Mesenchymal stem cell (in vitro differentiated cells and primary cell): ENCODE data around the gene HNF1B. TPM values are rescaled to one million over a fixed set of nuclear protein-coding genes. Genes with fewer than 3 reads are reported as not detected.

Experiments
- DNase-seq: peaks from one replicate; pipeline ENCODE4 v3.0.0-alpha.2; 2013
- H2AFZ ChIP-seq: one replicate; pipeline ENCODE4 v1.6.1; 2013; ENCODE audit warnings: low read depth, mild to moderate bottlenecking, control low read depth, inconsistent platforms, low read length, moderate library complexity
- H2AK5ac ChIP-seq: 2 replicates; pipeline ENCODE4 v1.6.1; 2013; ENCODE audit warnings: low read length, moderate library complexity, mild to moderate bottlenecking, inconsistent platforms; ENCODE audit not compliant: severe bottlenecking
- H2BK120ac ChIP-seq: one replicate; pipeline ENCODE4 v1.6.1; 2013; ENCODE audit warnings: low read depth, mild to moderate bottlenecking, inconsistent platforms, low read length, moderate library complexity
- H2BK12ac ChIP-seq, 2 experiments: one replicate each; pipeline ENCODE4 v1.6.1; 2013; ENCODE audit warnings: inconsistent platforms in 2 of 2, low read length in 2 of 2, mild to moderate bottlenecking in 2 of 2, moderate library complexity in 2 of 2, control low read depth in 1 of 2
- H2BK15ac ChIP-seq: one replicate; pipeline ENCODE4 v1.6.1; 2013; ENCODE audit warnings: mild to moderate bottlenecking, low read depth, inconsistent platforms; ENCODE audit not compliant: poor library complexity, severe bottlenecking
- H2BK5ac ChIP-seq: 2 replicates; pipeline ENCODE4 v1.6.1; 2013; ENCODE audit warnings: low read depth, mild to moderate bottlenecking, low read length, control low read depth, inconsistent platforms; ENCODE audit not compliant: poor library complexity, severe bottlenecking
- H3K14ac ChIP-seq, 2 experiments: one replicate each; pipeline ENCODE4 v1.6.1; 2013; ENCODE audit warnings: inconsistent platforms in 2 of 2, low read length in 2 of 2, control low read depth in 1 of 2, mild to moderate bottlenecking in 1 of 2, moderate library complexity in 1 of 2
- H3K18ac ChIP-seq, 2 experiments: one replicate each; pipeline ENCODE4 v1.6.1; 2013; ENCODE audit warnings: inconsistent platforms in 2 of 2, low read length in 2 of 2, control low read depth in 1 of 2, low read depth in 1 of 2, mild to moderate bottlenecking in 1 of 2
- H3K23ac ChIP-seq, 2 experiments: one replicate each; pipeline ENCODE4 v1.6.1; 2013; ENCODE audit warnings: inconsistent platforms in 2 of 2, low read length in 2 of 2, mild to moderate bottlenecking in 2 of 2, moderate library complexity in 2 of 2, control low read depth in 1 of 2
- H3K27ac ChIP-seq: 2 replicates; pipeline ENCODE4 v1.5.1; 2013; ENCODE audit warnings: mild to moderate bottlenecking, moderate library complexity, low read length, control low read depth, inconsistent platforms; ENCODE audit not compliant: poor library complexity, severe bottlenecking
- H3K27me3 ChIP-seq, 2 experiments: 2 replicates each; pipeline versions ENCODE4 v1.6.1 to v1.7.0; 2013; ENCODE audit warnings: low read length in 2 of 2, mild to moderate bottlenecking in 2 of 2, moderate library complexity in 2 of 2, control low read depth in 1 of 2, inconsistent platforms in 1 of 2; ENCODE audit not compliant: control insufficient read depth in 1 of 2, insufficient read depth in 1 of 2
- H3K36me3 ChIP-seq, 2 experiments: 2 replicates each; pipeline versions ENCODE4 v1.6.1 to v1.7.0; 2013; ENCODE audit warnings: low read length in 2 of 2, control low read depth in 1 of 2, inconsistent platforms in 1 of 2, low read depth in 1 of 2, mild to moderate bottlenecking in 1 of 2; ENCODE audit not compliant: insufficient read depth in 2 of 2, control insufficient read depth in 1 of 2
- H3K4ac ChIP-seq, 2 experiments: one replicate each; pipeline ENCODE4 v1.6.1; 2013; ENCODE audit warnings: inconsistent platforms in 2 of 2, low read length in 2 of 2, mild to moderate bottlenecking in 2 of 2, moderate library complexity in 2 of 2, control low read depth in 1 of 2, low read depth in 1 of 2
- H3K4me1 ChIP-seq: 2 replicates; pipeline ENCODE4 v1.6.1; 2013; ENCODE audit warnings: low read depth, low read length, control low read depth; ENCODE audit not compliant: control insufficient read depth, insufficient read depth
- H3K4me2 ChIP-seq: 2 replicates; pipeline ENCODE4 v1.6.1; 2013; ENCODE audit warnings: low read length, mild to moderate bottlenecking, inconsistent platforms; ENCODE audit not compliant: poor library complexity, severe bottlenecking
- H3K4me3 ChIP-seq, 2 experiments: 2 replicates each; pipeline versions ENCODE4 v1.5.1 to v1.7.0; 2013; ENCODE audit warnings: low read length in 2 of 2, mild to moderate bottlenecking in 2 of 2, control low read depth in 1 of 2, low read depth in 1 of 2; ENCODE audit not compliant: insufficient read depth in 1 of 2
- H3K79me1 ChIP-seq: replicated peaks from 2 replicates; pipeline ENCODE4 v1.6.1; 2013; ENCODE audit warnings: mild to moderate bottlenecking, control low read depth, low read length, inconsistent platforms; ENCODE audit not compliant: poor library complexity, severe bottlenecking
- H3K9ac ChIP-seq: 2 replicates; pipeline ENCODE4 v1.7.0; 2013; ENCODE audit warnings: mild to moderate bottlenecking, low read length, moderate library complexity
- H3K9me3 ChIP-seq: 2 replicates; pipeline ENCODE4 v1.7.0; 2013; ENCODE audit warnings: mild to moderate bottlenecking, low read length; ENCODE audit not compliant: control insufficient read depth
- H4K8ac ChIP-seq: one replicate; pipeline ENCODE4 v1.6.1; 2013; ENCODE audit warnings: inconsistent platforms, mild to moderate bottlenecking, low read length, moderate library complexity
- H4K91ac ChIP-seq: one replicate; pipeline ENCODE4 v1.6.1; 2013; ENCODE audit warnings: mild to moderate bottlenecking, low read length, inconsistent platforms
- WGBS: methylation state at CpG from one replicate; pipeline ENCODE4 v1.1.7; 2013; ENCODE audit warnings: mixed read lengths; 5-methylcytosine and 5-hydroxymethylcytosine counted together
- polyA plus RNA-seq, 2 experiments: library from polyadenylated mRNA; stranded (reverse); fragments of 200-250 nt; gene quantifications; one replicate each; pipeline ENCODE4 v1.2.3, GENCODE V29; 2013

HNF1B gene
- polyA plus RNA-seq (2013, experiment 1 of 2), result 0.03 TPM
- 0.03 TPM for polyA plus RNA-seq (2013, experiment 2 of 2)

GRCh38 chr17:37744961-37745800, at the start of gene HNF1B:
Gene HNF1B (minus strand): TSS chr17:37745059. CDS start chr17:37744884, 175 bp downstream.
- no peak within 1 kb of the TSS for H3K23ac ChIP-seq
- no peak within 1 kb of the TSS for H3K14ac ChIP-seq
- peak within 1 kb of the TSS; percentile 99 for H2BK5ac ChIP-seq
- peaks cover 0 to 17% of the 10 kb centered on the region in 2 experiments for H3K36me3 ChIP-seq
- H2AFZ ChIP-seq, result no peak within 1 kb of the TSS
- H3K9me3 ChIP-seq, result no peaks in the 10 kb centered on the region
- H2AK5ac ChIP-seq, result peak within 1 kb of the TSS; percentile 62
- H4K91ac ChIP-seq, result no peak within 1 kb of the TSS
- no peak within 1 kb of the TSS for H2BK12ac ChIP-seq
- H3K4me2 ChIP-seq, result peak within 1 kb of the TSS; percentile 90
- H3K27ac ChIP-seq, result peak within 1 kb of the TSS; percentile 88
- no peaks in the 10 kb centered on the region for H3K4me1 ChIP-seq
- H2BK15ac ChIP-seq, result no peak within 1 kb of the TSS
- no peak within 1 kb of the TSS for H3K9ac ChIP-seq
- 13% methylated on average over 21 of the region's 35 CpGs for WGBS
- peaks cover 0 to 87% of the 10 kb centered on the region in 2 experiments for H3K27me3 ChIP-seq
- no peak within 1 kb of the TSS for H3K4ac ChIP-seq
- peak within 1 kb of the TSS in 1 of 2 experiments; percentile 88 for H3K4me3 ChIP-seq
- DNase-seq, result no peak
- H2BK120ac ChIP-seq, result no peak within 1 kb of the TSS
- no peak within 1 kb of the TSS for H4K8ac ChIP-seq
- no peaks in the 10 kb centered on the region for H3K79me1 ChIP-seq
- no peak within 1 kb of the TSS for H3K18ac ChIP-seq

DNA sequence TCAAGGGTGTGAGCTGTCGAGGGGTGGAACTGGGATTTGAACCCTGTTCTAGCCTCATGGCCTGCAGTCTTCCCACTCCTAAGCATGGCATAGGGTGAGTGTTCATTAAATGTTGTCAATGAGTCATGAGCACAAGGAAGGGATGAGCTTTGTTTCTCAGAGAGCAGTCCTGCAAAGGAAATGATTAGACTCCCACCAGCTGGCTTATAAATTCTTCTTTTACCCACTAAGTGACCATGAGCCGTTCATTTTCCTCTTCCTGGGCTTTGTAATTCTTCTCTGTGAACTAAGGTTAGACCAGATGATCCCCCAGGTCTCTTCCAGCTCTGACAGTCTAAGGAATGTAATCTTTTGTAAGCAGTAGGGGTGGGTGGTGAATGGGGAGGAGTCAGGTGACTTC, 47.9 kb upstream of the HNF1B start:
- Histone ChIP-seq H3K4ac (no peak overlapping the region), H3K4me3 (no peak overlapping the region), H3K27ac (peak overlapping the region; percentile 92), H3K18ac (no peak overlapping the region), H3K23ac (no peak overlapping the region), H3K4me1 (peaks cover 22% of the 10 kb centered on the region), H2BK120ac (no peak overlapping the region), H3K14ac (no peak overlapping the region), H3K36me3 (no peaks in the 10 kb centered on the region), H2AK5ac (peak overlapping the region; percentile 98), H3K27me3 (peaks cover 0 to 85% of the 10 kb centered on the region in 2 experiments), H2BK5ac (no peak overlapping the region), H3K9me3 (peaks cover under 1% of the 10 kb centered on the region), H3K79me1 (peaks cover 3% of the 10 kb centered on the region), H4K8ac (no peak overlapping the region), H2AFZ (no peak overlapping the region), H2BK12ac (no peak overlapping the region), H3K9ac (peak overlapping the region; percentile 28), H2BK15ac (no peak overlapping the region), H4K91ac (no peak overlapping the region), H3K4me2 (no peak overlapping the region)
- DNase-seq, result peak; percentile 58
- 41% methylated on average over 2 of the region's 2 CpGs for WGBS

DNA sequence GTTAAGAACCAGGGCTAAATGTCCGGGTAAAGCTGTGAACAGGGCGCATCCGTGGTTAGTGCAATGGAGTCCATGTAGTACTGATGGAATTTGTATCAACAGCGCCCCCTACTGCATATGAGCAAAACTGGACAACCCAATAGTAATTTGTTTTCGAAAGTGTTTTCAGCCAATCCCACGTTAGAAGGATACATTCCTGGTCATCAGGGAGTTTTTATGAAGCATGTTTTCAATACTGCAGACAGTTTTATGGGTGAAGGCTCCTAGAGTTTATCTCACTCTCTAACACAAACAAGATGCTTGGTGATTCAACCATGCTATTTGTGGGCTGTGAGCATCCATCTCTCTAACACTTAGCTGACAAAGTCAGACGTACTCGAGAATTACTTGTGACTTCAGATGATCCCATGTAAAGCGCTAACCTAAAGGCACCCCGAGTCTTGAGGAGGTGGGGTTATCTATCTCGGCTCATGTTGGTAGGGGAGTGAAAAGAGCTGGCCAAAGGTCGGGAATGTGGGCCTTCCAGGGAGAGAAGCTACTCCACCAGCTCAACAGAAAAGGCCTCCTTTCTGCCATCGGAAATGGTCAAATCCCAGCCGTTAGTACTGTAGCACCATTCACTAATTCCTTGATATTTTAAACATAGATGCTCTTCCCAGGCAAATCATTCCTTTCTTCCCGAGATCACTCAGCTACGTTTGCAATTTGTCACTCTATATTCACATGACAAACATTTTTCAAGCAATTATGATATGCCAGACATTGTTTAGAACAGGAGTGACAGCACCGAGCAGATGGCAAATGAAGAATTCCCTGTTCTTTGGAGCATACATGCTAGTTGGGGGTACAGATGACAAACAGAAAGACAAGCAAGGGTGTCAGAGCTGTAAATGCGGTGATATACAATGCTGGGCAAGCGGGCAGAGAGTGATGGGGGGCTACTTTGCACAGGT, 46.9 kb upstream of the HNF1B start:
- Histone ChIP-seq H2BK5ac (peak overlapping the region; percentile 36), H3K4ac (no peak overlapping the region), H3K27me3 (peaks cover 0 to 80% of the 10 kb centered on the region in 2 experiments), H2AFZ (no peak overlapping the region), H3K9me3 (no peaks in the 10 kb centered on the region), H3K4me1 (peaks cover 20% of the 10 kb centered on the region), H2AK5ac (peak overlapping the region; percentile 98), H2BK12ac (no peak overlapping the region), H3K79me1 (peaks cover 3% of the 10 kb centered on the region), H3K14ac (no peak overlapping the region), H3K4me2 (no peak overlapping the region), H3K27ac (peak overlapping the region; percentile 92), H3K4me3 (no peak overlapping the region), H2BK15ac (no peak overlapping the region), H4K8ac (no peak overlapping the region), H4K91ac (no peak overlapping the region), H2BK120ac (no peak overlapping the region), H3K23ac (no peak overlapping the region), H3K9ac (no peak overlapping the region), H3K18ac (no peak overlapping the region), H3K36me3 (no peaks in the 10 kb centered on the region)
- WGBS, result 69% methylated on average over 17 of the region's 19 CpGs
- DNase-seq, result peak; percentile 32
